H1 (cell line): ENCODE data around the gene KLHL36. TPM values are rescaled to one million over a fixed set of nuclear protein-coding genes. Genes with fewer than 3 reads are reported as not detected.

Source experiments
- ATF2 ChIP-seq: IDR thresholded peaks from 2 replicates; pipeline ENCODE4 v1.6.1; 2012; ENCODE audit warnings: low read length, inconsistent platforms
- BACH1 ChIP-seq: IDR thresholded peaks from 2 replicates; pipeline ENCODE4 v1.6.1; 2012; ENCODE audit warnings: low read length, improper control_type of control experiment
- BRCA1 ChIP-seq: IDR thresholded peaks from 2 replicates; pipeline ENCODE4 v1.6.1; 2012; ENCODE audit warnings: low read depth, low read length, improper control_type of control experiment
- CBX5 ChIP-seq: fragments of 300-800, 300-1000 bp; sonication (generic); IDR thresholded peaks from 2 replicates; pipeline ENCODE4 v1.7.1; 2016; ENCODE audit warnings: antibody characterized with exemption, low read length, low read depth
- CEBPB ChIP-seq: IDR thresholded peaks from 2 replicates; pipeline ENCODE4 v1.6.1; 2012; ENCODE audit warnings: low read depth, low read length
- CTBP2 ChIP-seq: IDR thresholded peaks from 2 replicates; pipeline ENCODE4 v1.7.0; 2011; ENCODE audit warnings: borderline replicate concordance, mild to moderate bottlenecking, moderate library complexity, mixed read lengths, low read length; ENCODE audit not compliant: insufficient read depth, insufficient read length
- EZH2 ChIP-seq: fragments of 200-600 bp; sonication (generic); IDR thresholded peaks from 2 replicates; pipeline ENCODE4 v1.7.1; 2012; ENCODE audit warnings: low read depth, mild to moderate bottlenecking, moderate library complexity, low read length, inconsistent platforms; ENCODE audit not compliant: severe bottlenecking
- FOSL1 ChIP-seq: IDR thresholded peaks from 2 replicates; pipeline ENCODE4 v1.6.1; 2011; ENCODE audit warnings: mild to moderate bottlenecking, low read depth, low read length, moderate library complexity; ENCODE audit not compliant: insufficient read depth
- GABPA ChIP-seq: IDR thresholded peaks from 2 replicates; pipeline ENCODE4 v1.6.1; 2011; ENCODE audit warnings: mild to moderate bottlenecking, low read length, moderate library complexity, borderline replicate concordance; ENCODE audit not compliant: insufficient read depth
- JUN ChIP-seq: IDR thresholded peaks from 2 replicates; pipeline ENCODE4 v1.6.1; 2011; ENCODE audit warnings: low read depth, mild to moderate bottlenecking, improper control_type of control experiment, low read length
- MAX ChIP-seq: IDR thresholded peaks from 2 replicates; pipeline ENCODE4 v1.6.1; 2012; ENCODE audit warnings: inconsistent platforms
- PHF8 ChIP-seq: fragments of 200-600 bp; sonication (generic); conservative IDR thresholded peaks from 2 replicates; pipeline ENCODE4 v1.7.1; 2012; ENCODE audit warnings: low read depth, mild to moderate bottlenecking, inconsistent platforms, low read length, moderate library complexity
- POLR2A ChIP-seq, 2 experiments: IDR thresholded peaks; 1 replicate in 1 of 2; 2 replicates in 1 of 2; pipeline ENCODE4 v1.6.1; 2011; ENCODE audit warnings: low read depth in 2 of 2, low read length in 2 of 2, mild to moderate bottlenecking in 2 of 2; ENCODE audit errors: control extremely low read depth in 1 of 2
- POU5F1 ChIP-seq: IDR thresholded peaks from 2 replicates; pipeline ENCODE4 v1.6.1; 2011; ENCODE audit warnings: low read depth, mild to moderate bottlenecking, low read length, moderate library complexity
- RFX5 ChIP-seq: IDR thresholded peaks from 2 replicates; pipeline ENCODE4 v1.6.1; 2011; ENCODE audit warnings: low read depth, low read length, improper control_type of control experiment, borderline replicate concordance
- SAP30 ChIP-seq: fragments of 300-600 bp; sonication (generic); IDR thresholded peaks from 2 replicates; pipeline ENCODE4 v1.7.1; 2012; ENCODE audit warnings: low read length, moderate library complexity, mild to moderate bottlenecking, inconsistent platforms; ENCODE audit not compliant: insufficient read depth, insufficient replicate concordance
- SIN3A ChIP-seq, 2 experiments: IDR thresholded peaks in 1 of 2; conservative IDR thresholded peaks in 1 of 2; 2 replicates each; pipeline ENCODE4 v1.6.1; 2011 to 2012; ENCODE audit warnings: low read length in 2 of 2, improper control_type of control experiment in 1 of 2, low read depth in 1 of 2, mild to moderate bottlenecking in 1 of 2
- SUZ12 ChIP-seq: fragments of 200-600 bp; sonication (generic); IDR thresholded peaks from 2 replicates; pipeline ENCODE4 v1.6.1; 2012; ENCODE audit warnings: mild to moderate bottlenecking, inconsistent platforms, low read length, moderate library complexity, mixed read lengths
- polyA plus RNA-seq, 7 experiments: library from polyadenylated mRNA; depleted of rRNA in 3 of 7; stranded (reverse) in 5 of 7; unstranded in 2 of 7; fragments of >200 nt in 5 of 7; fragments of 200-250 nt in 2 of 7; gene quantifications; 1 replicate in 5 of 7; 2 replicates in 1 of 7; 4 replicates in 1 of 7; pipeline versions ENCODE4 v1.2.1 to v1.2.3, GENCODE V29; 2011 to 2013; ENCODE audit warnings: missing spikeins in 2 of 7, mixed read lengths in 2 of 7
- total RNA-seq: library from RNA; stranded (reverse); fragmentation: NEBNext Ultra II Directional; extraction: Animal tissue kit (Norgen Biotek cat#: 25700); gene quantifications from 2 replicates; pipeline ENCODE4 v1.2.1, GENCODE V29; 2021
- TF ChIP-seq, protein P1 (sequence below): IDR thresholded peaks from 2 replicates; pipeline ENCODE4 v1.6.1; 2011; ENCODE audit warnings: low read depth, mild to moderate bottlenecking, low read length; ENCODE audit not compliant: insufficient read depth

Gene KLHL36
- total and polyA plus RNA-seq, 2 of the 8 experiments (the other 6 are each of a cell fraction or from before 2014, with no cell fraction given) = 22.9 to 33.6 TPM

DNA sequence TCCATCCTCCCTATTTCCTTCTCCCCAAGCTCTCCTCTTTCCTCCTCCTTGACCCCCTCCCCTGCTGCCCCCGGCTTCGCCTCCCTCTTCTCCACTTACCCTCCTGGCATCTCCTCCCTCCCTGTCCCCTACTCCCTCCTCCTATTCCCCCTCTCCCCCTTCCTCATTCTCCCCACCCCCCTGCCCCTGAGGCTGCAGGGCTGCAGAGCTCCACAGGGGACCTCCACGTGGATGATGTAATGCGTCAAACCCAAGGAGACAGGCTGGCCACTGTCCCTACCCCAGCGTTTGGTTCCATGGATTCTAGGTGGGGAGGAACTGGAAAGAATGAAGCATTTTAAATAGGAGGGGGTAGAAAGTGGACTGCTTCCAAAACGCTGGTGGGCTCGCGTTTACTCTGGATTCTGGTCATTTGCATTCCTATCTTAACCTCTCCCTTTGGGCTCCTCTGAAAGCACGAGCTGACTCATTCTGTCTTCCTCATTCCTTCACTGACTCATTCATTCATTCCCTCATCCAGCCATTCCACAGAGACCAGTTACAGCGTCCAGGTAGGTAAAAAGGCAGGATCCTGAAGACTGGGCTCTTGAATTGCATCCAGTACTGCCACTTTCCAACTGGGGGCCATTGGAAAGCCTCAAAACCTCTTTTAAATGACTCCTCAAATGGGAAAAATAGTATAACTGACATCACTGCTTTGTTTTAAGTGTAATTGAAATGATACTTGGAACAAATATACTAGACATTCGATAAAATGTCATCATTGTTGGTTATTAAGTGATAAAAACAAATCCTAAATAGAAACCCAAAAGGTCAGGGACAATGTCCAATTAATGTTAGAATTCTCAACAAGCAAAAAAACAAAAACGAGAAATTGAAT is 29.5 kb upstream of the KLHL36 start (continued):
- TF ChIP-seq FOSL1 (no peak), PHF8 (no peak), CBX5 (no peak), ATF2 (peak; percentile 97), GABPA (no peak), MAX (peak; percentile 90), SAP30 (no peak), POLR2A (IDR thresholded peaks at IDR 0.05; ENCODE audit: control extremely low read depth in 1 of 2, low read depth in 2 of 2, low read length in 2 of 2) (peak in 1 of 2 experiments; percentile 52; a peak in 1 of 3 replicates), CEBPB (peak; percentile 64; the same call in 1 of the 2 replicates), JUN (peak; percentile 55; the same call in 1 of the 2 replicates), POU5F1 (no peak), BACH1 (0 out of 2 replicates have a peak, but pooled peaks have one; percentile 47), SIN3A (conservative IDR thresholded peaks at IDR 0.05 in 1 of 2, IDR thresholded peaks at IDR 0.05 in 1 of 2; ENCODE audit: low read depth in 1 of 2, low read length in 2 of 2) (peak in 1 of 2 experiments; percentile 74; a peak in 1 of 4 replicates), BRCA1 (no peak), RFX5 (no peak), EZH2 (no peak), SUZ12 (no peak), CTBP2 (no peak)
- TF ChIP-seq, protein P1, sequence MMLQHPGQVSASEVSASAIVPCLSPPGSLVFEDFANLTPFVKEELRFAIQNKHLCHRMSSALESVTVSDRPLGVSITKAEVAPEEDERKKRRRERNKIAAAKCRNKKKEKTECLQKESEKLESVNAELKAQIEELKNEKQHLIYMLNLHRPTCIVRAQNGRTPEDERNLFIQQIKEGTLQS = no peak
